GM13976 (cell line): ENCODE measurements around the gene IRAK2.

ENCODE experiments used
- DNase-seq: peaks from one replicate; pipeline ENCODE4 v3.0.0; 2012; ENCODE audit warnings: low spot score
- in situ Hi-C: fragments of 300-500 bp; cut with MboI; formaldehyde crosslinking; loops from one replicate; pipeline ENCODE4 v1.12.0; 2022; ENCODE audit warnings: low sequenced_read_pairs, mixed read lengths, inconsistent platforms; ENCODE audit not compliant: unreplicated experiment
- TF ChIP-seq, protein P1 (sequence below): IDR thresholded peaks from 2 replicates; pipeline ENCODE4 v1.5.1; 2012; ENCODE audit warnings: borderline replicate concordance, mild to moderate bottlenecking; ENCODE audit not compliant: insufficient read depth; ENCODE audit errors: extremely low read depth, missing control alignments, control extremely low read depth

IRAK2 gene

GRCh38 chr3:10291641-10292040 lies 126.9 kb downstream of the IRAK2 start:
- in situ Hi-C loops: no loop called here
- TF ChIP-seq, protein P1, sequence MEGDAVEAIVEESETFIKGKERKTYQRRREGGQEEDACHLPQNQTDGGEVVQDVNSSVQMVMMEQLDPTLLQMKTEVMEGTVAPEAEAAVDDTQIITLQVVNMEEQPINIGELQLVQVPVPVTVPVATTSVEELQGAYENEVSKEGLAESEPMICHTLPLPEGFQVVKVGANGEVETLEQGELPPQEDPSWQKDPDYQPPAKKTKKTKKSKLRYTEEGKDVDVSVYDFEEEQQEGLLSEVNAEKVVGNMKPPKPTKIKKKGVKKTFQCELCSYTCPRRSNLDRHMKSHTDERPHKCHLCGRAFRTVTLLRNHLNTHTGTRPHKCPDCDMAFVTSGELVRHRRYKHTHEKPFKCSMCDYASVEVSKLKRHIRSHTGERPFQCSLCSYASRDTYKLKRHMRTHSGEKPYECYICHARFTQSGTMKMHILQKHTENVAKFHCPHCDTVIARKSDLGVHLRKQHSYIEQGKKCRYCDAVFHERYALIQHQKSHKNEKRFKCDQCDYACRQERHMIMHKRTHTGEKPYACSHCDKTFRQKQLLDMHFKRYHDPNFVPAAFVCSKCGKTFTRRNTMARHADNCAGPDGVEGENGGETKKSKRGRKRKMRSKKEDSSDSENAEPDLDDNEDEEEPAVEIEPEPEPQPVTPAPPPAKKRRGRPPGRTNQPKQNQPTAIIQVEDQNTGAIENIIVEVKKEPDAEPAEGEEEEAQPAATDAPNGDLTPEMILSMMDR: no peak
- no peak for DNase-seq

GRCh38 chr3:10292505-10293419 lies 128.0 kb downstream of the IRAK2 start, which contains the start of gene GHRL:
GHRL (minus strand) TSS chr3:10292947; CDS start chr3:10290180, 2,767 bp downstream.
- DNase-seq: peak; percentile 76
- TF ChIP-seq, protein P1: no peak
- in situ Hi-C loops: no loop called here
